NOMO-1 treated with dmso at 0.1 percent for 144 hours (cell line): ENCODE measurements around the gene CT83.

Experiments used
- DNase-seq: peaks from one replicate; lab custom pipeline; 2025; ENCODE audit not compliant: unreplicated experiment; lab: John Stamatoyannopoulos, UW

CT83 gene

GRCh38 chrX:116462822-116463221 lies at the start of gene CT83:
Gene CT83 (minus strand): TSS chrX:116462976. CDS start chrX:116462856, 120 bp downstream.
- no peak for DNase-seq

GRCh38 chrX:116499780-116500179 lies 37.0 kb upstream of the CT83 start:
- DNase-seq = no peak

- DNase-seq = no peak
Observed at GRCh38 chrX:116493271-116493670, 30.5 kb upstream of the CT83 start.

- no peak for DNase-seq
Observed at GRCh38 chrX:116490104-116490503, 27.3 kb upstream of the CT83 start.

- DNase-seq = no peak
Observed at GRCh38 chrX:116480059-116480458, 17.3 kb upstream of the CT83 start.

GRCh38 chrX:116449156-116449555 lies 13.6 kb downstream of the CT83 start:
- DNase-seq = no peak

- DNase-seq = no peak
Observed at GRCh38 chrX:116436358-116436816, 26.4 kb downstream of the CT83 start, which contains the start of gene SLC6A14. Gene SLC6A14 (plus strand): TSS chrX:116436606. CDS start chrX:116436710, 104 bp downstream.

- DNase-seq = no peak
Observed at GRCh38 chrX:116435597-116435996, 27.2 kb downstream of the CT83 start.

- no peak for DNase-seq
Observed at GRCh38 chrX:116427978-116428377, 34.8 kb downstream of the CT83 start.

GRCh38 chrX:116417968-116418367 lies 44.8 kb downstream of the CT83 start:
- no peak for DNase-seq

GRCh38 chrX:116417214-116417613 lies 45.6 kb downstream of the CT83 start:
- no peak for DNase-seq

- no peak for DNase-seq
Observed at GRCh38 chrX:116413273-116413672, 49.5 kb downstream of the CT83 start.
